Smooth muscle cell (in vitro differentiated cells): ENCODE measurements around the gene ISX. TPM values are rescaled to one million over a fixed set of nuclear protein-coding genes. Genes with fewer than 3 reads are reported as not detected.

ENCODE experiments used
- DNase-seq: peaks from one replicate; lab custom pipeline; 2025; ENCODE audit not compliant: unreplicated experiment; lab: John Stamatoyannopoulos, UW
- H2AFZ ChIP-seq: fragments of 200-600 bp; sonication (generic); 2 replicates; pipeline ENCODE4 v1.6.0; 2016; ENCODE audit warnings: antibody characterized with exemption, low read depth, mild to moderate bottlenecking
- H3F3A ChIP-seq: fragments of 200-600 bp; sonication (generic); 2 replicates; pipeline ENCODE4 v1.6.0; 2017; ENCODE audit warnings: antibody characterized with exemption, low read depth
- H3K27ac ChIP-seq: fragments of 200-600 bp; sonication (generic); 2 replicates; pipeline ENCODE4 v1.5.1; 2016; ENCODE audit warnings: low read depth, mild to moderate bottlenecking
- H3K27me3 ChIP-seq: fragments of 200-600 bp; sonication (generic); 2 replicates; pipeline ENCODE4 v1.6.1; 2016; ENCODE audit warnings: low read depth, mild to moderate bottlenecking
- H3K36me3 ChIP-seq: fragments of 200-600 bp; sonication (generic); 2 replicates; pipeline ENCODE4 v1.5.1; 2016; ENCODE audit warnings: low read depth
- H3K4me1 ChIP-seq: fragments of 200-600 bp; sonication (generic); 2 replicates; pipeline ENCODE4 v1.5.1; 2016; ENCODE audit warnings: low read depth
- H3K4me2 ChIP-seq: fragments of 200-600 bp; sonication (generic); 2 replicates; pipeline ENCODE4 v1.6.0; 2016; ENCODE audit warnings: mild to moderate bottlenecking
- H3K4me3 ChIP-seq: fragments of 200-600 bp; sonication (generic); 2 replicates; pipeline ENCODE4 v1.5.1; 2016; ENCODE audit warnings: mild to moderate bottlenecking
- H3K79me2 ChIP-seq: fragments of 200-600 bp; sonication (generic); 2 replicates; pipeline ENCODE4 v1.6.0; 2016; ENCODE audit warnings: low read depth, mild to moderate bottlenecking
- H3K9ac ChIP-seq: fragments of 200-600 bp; sonication (generic); 2 replicates; pipeline ENCODE4 v1.6.0; 2016; ENCODE audit warnings: low read depth
- H3K9me3 ChIP-seq: fragments of 200-600 bp; sonication (generic); replicated peaks from 2 replicates; pipeline ENCODE4 v1.5.1; 2016; ENCODE audit warnings: low read depth
- H4K20me1 ChIP-seq: fragments of 200-600 bp; sonication (generic); 2 replicates; pipeline ENCODE4 v1.6.0; 2016; ENCODE audit warnings: low read depth
- CTCF ChIP-seq: fragments of 200-600 bp; sonication (generic); IDR thresholded peaks from 2 replicates; pipeline ENCODE4 v1.5.1; 2017; ENCODE audit warnings: borderline replicate concordance, mild to moderate bottlenecking, antibody characterized with exemption; ENCODE audit not compliant: insufficient read depth, poor library complexity, severe bottlenecking
- WGBS: methylation state at CpG from one replicate; pipeline ENCODE4 v1.1.7; 2016; ENCODE audit warnings: low lambda C conversion rate; 5-methylcytosine and 5-hydroxymethylcytosine counted together
- polyA plus RNA-seq: library from polyadenylated mRNA; unstranded; fragments of >200 nt; fragmentation: Nextera tagmentation; extraction: Ambion mirVana; gene quantifications from 2 replicates; pipeline ENCODE4 v1.2.1, GENCODE V29; 2016
- total RNA-seq: library from RNA; depleted of rRNA; stranded (reverse); fragments of >200 nt; gene quantifications from 2 replicates; pipeline ENCODE4 v1.2.3, GENCODE V29; 2014

Gene ISX
- total RNA-seq (not detected in 2 replicates), polyA plus RNA-seq (not detected in 2 replicates)

GRCh38 chr22:35065796-35066218 lies at the start of gene ISX:
TSS of gene ISX (plus strand) at chr22:35066158. CDS start at chr22:35067088, 930 bp downstream.
- Histone ChIP-seq H3K9me3 (no peaks in the 10 kb centered on the region), H3K4me3 (peak within 1 kb of the TSS; percentile 40), H3K4me2 (no peak within 1 kb of the TSS), H3K4me1 (no peaks in the 10 kb centered on the region), H3K27me3 (no peaks in the 10 kb centered on the region), H3K27ac (no peak within 1 kb of the TSS), H4K20me1 (no peaks in the 10 kb centered on the region), H2AFZ (no peak within 1 kb of the TSS), H3F3A (no peaks in the 10 kb centered on the region), H3K79me2 (no peaks in the 10 kb centered on the region), H3K9ac (no peak within 1 kb of the TSS), H3K36me3 (no peaks in the 10 kb centered on the region)
- 79% methylated on average over 1 of the region's 1 CpG for WGBS
- no peak for DNase-seq
- TF ChIP-seq CTCF = no peak

- Histone ChIP-seq H4K20me1 (no peaks in the 10 kb centered on the region), H3F3A (no peaks in the 10 kb centered on the region), H3K9me3 (no peaks in the 10 kb centered on the region), H3K4me3 (no peak overlapping the region), H3K4me1 (no peaks in the 10 kb centered on the region), H3K9ac (no peak overlapping the region), H2AFZ (no peak overlapping the region), H3K27me3 (peaks cover 14% of the 10 kb centered on the region), H3K27ac (no peak overlapping the region), H3K36me3 (no peaks in the 10 kb centered on the region), H3K79me2 (no peaks in the 10 kb centered on the region), H3K4me2 (no peak overlapping the region)
- no peak for DNase-seq
- 85% methylated on average over 6 of the region's 6 CpGs for WGBS
- no peak for TF ChIP-seq CTCF
Observed at GRCh38 chr22:35016909-35017308, 49.0 kb upstream of the ISX start.

DNA sequence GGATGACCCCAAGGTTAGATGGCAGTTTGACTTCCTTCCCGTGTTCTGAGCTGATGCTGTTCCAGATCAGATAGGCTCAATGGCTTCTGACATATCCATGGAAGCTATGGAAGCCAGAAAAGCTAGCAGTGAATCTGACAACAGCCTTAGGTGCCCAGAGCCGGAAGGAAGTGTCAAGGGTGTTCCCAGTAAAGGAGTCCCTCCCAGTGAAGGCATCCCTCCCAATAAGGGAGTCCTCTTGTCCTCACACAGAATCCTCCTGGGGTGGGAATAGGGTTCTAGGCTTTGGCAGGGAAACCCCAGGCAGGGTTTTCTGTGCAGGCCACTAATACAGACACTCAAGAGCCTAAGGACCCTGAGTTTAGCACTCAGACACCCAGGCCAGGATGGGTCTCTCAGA lies 47.0 kb upstream of the ISX start:
- no peaks in the 10 kb centered on the region for H3F3A ChIP-seq
- H3K4me3 ChIP-seq = no peak overlapping the region
- H3K36me3 ChIP-seq = no peaks in the 10 kb centered on the region
- TF ChIP-seq CTCF = no peak
- H2AFZ ChIP-seq = no peak overlapping the region
- no peaks in the 10 kb centered on the region for H4K20me1 ChIP-seq
- no peaks in the 10 kb centered on the region for H3K4me1 ChIP-seq
- no peak overlapping the region for H3K9ac ChIP-seq
- H3K27me3 ChIP-seq = peaks cover 8% of the 10 kb centered on the region
- H3K4me2 ChIP-seq = no peak overlapping the region
- H3K9me3 ChIP-seq = no peaks in the 10 kb centered on the region
- 92% methylated on average over 2 of the region's 2 CpGs for WGBS
- DNase-seq = no peak
- no peaks in the 10 kb centered on the region for H3K79me2 ChIP-seq
- H3K27ac ChIP-seq = no peak overlapping the region

DNA sequence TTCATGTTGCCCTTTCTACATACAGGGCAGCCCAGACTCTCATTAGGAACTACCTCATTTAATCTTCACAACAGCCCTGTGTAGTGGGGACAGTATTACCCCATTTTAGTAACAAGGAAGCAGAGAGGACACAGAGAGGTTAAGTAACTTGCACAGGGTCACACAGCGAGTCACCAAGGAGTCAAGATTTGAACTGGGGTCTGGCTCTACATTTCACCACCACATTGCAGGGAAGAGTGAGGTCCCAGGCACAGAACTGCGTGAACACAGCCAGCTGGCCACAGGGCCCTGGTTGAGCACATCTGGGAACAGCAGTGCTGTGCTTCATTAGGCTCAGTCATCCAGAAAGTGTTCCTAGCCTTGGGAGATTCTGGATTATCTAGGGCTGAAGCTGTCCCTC lies 45.4 kb upstream of the ISX start:
- H4K20me1 ChIP-seq = no peaks in the 10 kb centered on the region
- H3K4me2 ChIP-seq = no peak overlapping the region
- 100% methylated on average over 2 of the region's 2 CpGs for WGBS
- H3K27ac ChIP-seq = no peak overlapping the region
- no peak overlapping the region for H2AFZ ChIP-seq
- H3K36me3 ChIP-seq = no peaks in the 10 kb centered on the region
- peaks cover 8% of the 10 kb centered on the region for H3K27me3 ChIP-seq
- no peaks in the 10 kb centered on the region for H3K79me2 ChIP-seq
- no peak overlapping the region for H3K9ac ChIP-seq
- no peak for TF ChIP-seq CTCF
- H3K4me3 ChIP-seq = no peak overlapping the region
- no peaks in the 10 kb centered on the region for H3F3A ChIP-seq
- H3K4me1 ChIP-seq = no peaks in the 10 kb centered on the region
- H3K9me3 ChIP-seq = no peaks in the 10 kb centered on the region
- DNase-seq = no peak
